Esophagus squamous epithelium (tissue), 4 donors: ENCODE results near the gene STX1A.

Experiments used
- CTCF ChIP-seq, 6 experiments: fragments of 450-650 bp in 4 of 6; fragments of 200-600 bp in 2 of 6; sonication (generic) in 2 of 6; IDR thresholded peaks; one replicate each; pipeline ENCODE4 v1.5.1; 2016 to 2019; ENCODE audit warnings: antibody characterized with exemption in 6 of 6, mild to moderate bottlenecking in 4 of 6, moderate library complexity in 4 of 6
- POLR2A ChIP-seq, 4 donors: fragments of 450-650 bp; IDR thresholded peaks; one replicate each; pipeline ENCODE4 v1.6.1; 2017; ENCODE audit warnings: antibody characterized with exemption in 4 of 4, mild to moderate bottlenecking in 4 of 4, moderate library complexity in 3 of 4

- TF ChIP-seq CTCF (IDR thresholded peaks at IDR 0.05) (no peak), POLR2A (IDR thresholded peaks at IDR 0.05) (no peak)
Observed at GRCh38 chr7:73659983-73660382, 59.5 kb downstream of the STX1A start.
